DOHH2 (cell line): ENCODE measurements around the gene TM6SF1.
"Not testable (repeated sequence)": the region's sequence is repeated elsewhere in the genome, so short reads cannot be mapped to it uniquely, and the experiment has no call there.

Source experiments
- H3F3A ChIP-seq: fragments of 200-600 bp; sonication (generic), shearing (Covaris generic); 2 replicates; pipeline ENCODE4 v1.6.0; 2016; ENCODE audit warnings: antibody characterized with exemption, mild to moderate bottlenecking; ENCODE audit not compliant: control insufficient read depth, insufficient read depth
- H3K27ac ChIP-seq: fragments of 200-600 bp; sonication (generic); 2 replicates; pipeline ENCODE4 v1.5.1; 2014; ENCODE audit warnings: low read depth, mild to moderate bottlenecking, low read length, moderate library complexity
- H3K27me3 ChIP-seq: fragments of 200-600 bp; sonication (generic); 2 replicates; pipeline ENCODE4 v1.6.1; 2014; ENCODE audit warnings: mild to moderate bottlenecking, low read length, mixed read lengths; ENCODE audit not compliant: control insufficient read depth
- H3K36me3 ChIP-seq: fragments of 200-600 bp; sonication (generic); 2 replicates; pipeline ENCODE4 v1.6.1; 2014; ENCODE audit warnings: mild to moderate bottlenecking, low read length, moderate library complexity, mixed read lengths; ENCODE audit not compliant: control insufficient read depth
- H3K4me1 ChIP-seq: fragments of 200-600 bp; sonication (generic); 2 replicates; pipeline ENCODE4 v1.6.1; 2014; ENCODE audit warnings: mild to moderate bottlenecking, low read length, mixed read lengths; ENCODE audit not compliant: control insufficient read depth
- H3K4me2 ChIP-seq: fragments of 200-600 bp; sonication (generic); 2 replicates; pipeline ENCODE4 v1.6.0; 2014; ENCODE audit warnings: mild to moderate bottlenecking, low read length, moderate library complexity
- H3K4me3 ChIP-seq: fragments of 200-600 bp; sonication (generic); 2 replicates; pipeline ENCODE4 v1.5.1; 2014; ENCODE audit warnings: mild to moderate bottlenecking, low read length, mixed read lengths
- H3K79me2 ChIP-seq: fragments of 200-600 bp; sonication (generic); 2 replicates; pipeline ENCODE4 v1.6.1; 2014; ENCODE audit warnings: mild to moderate bottlenecking, low read length, mixed read lengths; ENCODE audit not compliant: control insufficient read depth
- H3K9me2 ChIP-seq: fragments of 200-600 bp; sonication (generic); replicated peaks from 2 replicates; pipeline ENCODE4 v1.6.1; 2014; ENCODE audit warnings: mild to moderate bottlenecking, low read length, mixed read lengths; ENCODE audit not compliant: control insufficient read depth
- H3K9me3 ChIP-seq: fragments of 200-600 bp; sonication (generic); 2 replicates; pipeline ENCODE4 v1.6.1; 2014; ENCODE audit warnings: antibody characterized with exemption, low read length, mixed read lengths; ENCODE audit not compliant: control insufficient read depth, insufficient read depth
- H4K20me1 ChIP-seq: fragments of 200-600 bp; sonication (generic); 2 replicates; pipeline ENCODE4 v1.6.0; 2014; ENCODE audit warnings: low read depth, mild to moderate bottlenecking, antibody characterized with exemption, low read length, moderate library complexity; ENCODE audit not compliant: control insufficient read depth, insufficient read depth
- CTCF ChIP-seq: fragments of 200-600 bp; sonication (generic); IDR thresholded peaks from one replicate; pipeline ENCODE4 v1.5.1; 2014; ENCODE audit warnings: antibody characterized with exemption, mild to moderate bottlenecking, low read depth, low read length; ENCODE audit not compliant: poor library complexity, severe bottlenecking
- EZH2phosphoT487 ChIP-seq: fragments of 200-600 bp; sonication (generic); IDR thresholded peaks from 2 replicates; pipeline ENCODE4 v1.6.1; 2017; ENCODE audit warnings: borderline replicate concordance, mild to moderate bottlenecking, antibody characterized with exemption, low read length, moderate library complexity, mixed read lengths

Gene TM6SF1

DNA sequence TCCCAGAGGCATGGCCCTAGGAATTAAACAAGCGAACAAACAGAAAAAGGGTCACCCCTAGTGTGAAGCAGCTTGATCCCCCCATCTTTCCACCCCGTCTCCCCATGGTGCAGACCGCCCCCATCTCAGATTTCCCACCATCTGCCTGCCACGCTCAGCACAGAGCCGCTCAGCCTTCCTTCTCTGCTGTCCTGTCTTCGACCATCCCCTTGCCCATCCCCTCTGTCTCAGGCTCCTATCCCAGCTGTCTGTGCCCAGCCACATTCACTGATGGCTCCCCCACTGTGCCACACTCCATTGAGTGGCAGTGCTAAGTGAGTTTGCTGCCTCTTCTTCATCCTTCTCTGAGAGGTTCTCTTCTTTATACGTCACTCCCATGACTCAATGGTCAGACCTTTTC is 28.7 kb upstream of the TM6SF1 start:
- Histone ChIP-seq H3K36me3 (no peaks in the 10 kb centered on the region), H3K4me3 (no peak overlapping the region), H3K9me2 (no peaks in the 10 kb centered on the region), H3K4me1 (no peaks in the 10 kb centered on the region), H3K4me2 (no peak overlapping the region), H3K9me3 (peaks cover 4% of the 10 kb centered on the region; the same call in 1 of the 2 replicates), H4K20me1 (no peaks in the 10 kb centered on the region), H3F3A (no peaks in the 10 kb centered on the region), H3K27me3 (no peaks in the 10 kb centered on the region), H3K27ac (no peak overlapping the region), H3K79me2 (no peaks in the 10 kb centered on the region)
- TF ChIP-seq CTCF (no peak), EZH2phosphoT487 (no peak)

- Histone ChIP-seq H3F3A (no peaks in the 10 kb centered on the region), H3K4me2 (no peak overlapping the region), H3K27me3 (no peaks in the 10 kb centered on the region), H3K9me3 (no peaks in the 10 kb centered on the region), H3K79me2 (no peaks in the 10 kb centered on the region), H3K27ac (no peak overlapping the region), H3K4me3 (no peak overlapping the region), H3K9me2 (no peaks in the 10 kb centered on the region), H4K20me1 (no peaks in the 10 kb centered on the region), H3K36me3 (no peaks in the 10 kb centered on the region), H3K4me1 (no peaks in the 10 kb centered on the region)
- TF ChIP-seq EZH2phosphoT487 (no peak), CTCF (no peak)
Measured at GRCh38 chr15:83081256-83082014, 26.0 kb upstream of the TM6SF1 start.

DNA sequence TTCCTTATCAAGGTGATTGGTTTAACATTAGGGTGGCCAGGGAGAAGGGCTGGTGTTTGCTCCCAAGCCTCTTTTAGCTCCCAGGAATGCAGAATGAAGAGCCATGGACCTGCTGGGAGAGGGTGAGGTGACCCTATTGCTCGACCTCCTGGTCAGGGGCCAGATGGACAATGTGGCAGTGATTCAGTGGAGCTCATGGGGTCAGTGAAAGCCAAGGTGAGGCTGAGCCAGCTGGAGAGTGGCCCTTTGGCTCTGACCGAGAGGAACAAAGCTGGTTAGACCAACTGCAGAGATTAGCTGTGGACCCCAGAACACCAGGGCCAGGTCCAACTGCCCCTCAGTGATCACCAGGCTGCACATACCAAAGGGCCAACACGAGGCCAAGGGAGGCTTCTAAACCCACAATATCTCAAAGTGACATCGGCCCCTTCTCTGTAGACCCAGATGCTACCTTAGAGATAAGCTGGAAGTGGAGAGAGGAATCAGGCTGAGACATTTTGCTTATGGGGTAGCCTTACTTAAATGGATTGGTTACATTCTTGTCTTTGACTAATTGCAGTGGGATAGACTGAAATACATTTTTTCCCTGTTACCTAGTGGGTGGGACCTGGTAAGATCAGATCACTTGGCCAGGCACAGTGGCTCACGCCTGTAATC is 24.6 kb upstream of the TM6SF1 start:
- no peak for TF ChIP-seq EZH2phosphoT487
- no peak for TF ChIP-seq CTCF
- Histone ChIP-seq H3K9me2 (no peaks in the 10 kb centered on the region), H3K4me2 (no peak overlapping the region), H3K79me2 (no peaks in the 10 kb centered on the region), H3K36me3 (no peaks in the 10 kb centered on the region), H3K9me3 (no peaks in the 10 kb centered on the region), H4K20me1 (no peaks in the 10 kb centered on the region), H3K27ac (no peak overlapping the region), H3K4me1 (no peaks in the 10 kb centered on the region), H3K27me3 (no peaks in the 10 kb centered on the region), H3K4me3 (no peak overlapping the region), H3F3A (no peaks in the 10 kb centered on the region)

GRCh38 chr15:83085461-83085860 is 22.0 kb upstream of the TM6SF1 start:
- H3K79me2 ChIP-seq, H3K27ac ChIP-seq, H3K4me2 ChIP-seq, H3K9me3 ChIP-seq, H3K4me3 ChIP-seq, H3K27me3 ChIP-seq, H3F3A ChIP-seq, H4K20me1 ChIP-seq, H3K36me3 ChIP-seq, H3K9me2 ChIP-seq, H3K4me1 ChIP-seq: not testable (repeated sequence)

DNA sequence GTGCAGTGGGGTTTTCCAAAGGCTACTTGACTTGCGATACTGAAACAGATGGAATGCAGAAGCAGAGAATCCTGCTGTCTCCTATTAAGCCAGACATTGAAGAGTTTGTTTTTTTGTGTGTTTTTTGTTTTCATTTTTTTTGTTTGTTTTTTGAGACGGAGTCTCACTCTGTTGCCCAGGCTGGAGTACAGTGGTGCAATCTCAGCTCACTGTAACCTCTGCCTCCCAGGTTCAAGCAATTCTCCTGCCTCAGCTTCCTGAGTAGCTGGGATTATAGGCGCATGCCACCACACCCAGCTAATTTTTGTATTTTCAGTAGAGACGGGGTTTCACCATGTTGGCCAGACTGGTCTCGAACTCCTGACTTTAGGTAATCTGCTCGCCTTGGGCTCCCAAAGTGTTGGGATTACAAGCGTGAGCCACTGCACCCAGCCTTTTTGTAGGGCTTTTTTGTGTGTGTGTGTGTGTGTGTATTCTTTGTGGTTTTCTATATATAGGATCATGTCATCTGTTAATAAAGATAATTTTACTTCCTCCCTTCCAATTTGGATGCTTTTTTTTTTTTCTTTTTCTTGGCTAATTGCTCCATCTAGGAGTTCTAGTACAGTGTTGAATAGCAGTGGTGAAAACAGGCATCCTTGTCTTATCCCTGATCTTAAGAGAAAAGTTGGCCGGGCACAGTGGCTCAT is 21.4 kb upstream of the TM6SF1 start:
- H3K9me3 ChIP-seq, H3K9me2 ChIP-seq, H3K36me3 ChIP-seq, H3K4me1 ChIP-seq, H3K4me2 ChIP-seq, H4K20me1 ChIP-seq, H3F3A ChIP-seq, H3K79me2 ChIP-seq, H3K27ac ChIP-seq, H3K4me3 ChIP-seq, H3K27me3 ChIP-seq: not testable (repeated sequence)
